Hepatic stellate cell (primary cell): ENCODE results near the gene CTSZ.

Source experiments
- DNase-seq: peaks from one replicate; pipeline ENCODE4 v3.0.0; 2011; ENCODE audit warnings: low spot score

CTSZ gene

DNA sequence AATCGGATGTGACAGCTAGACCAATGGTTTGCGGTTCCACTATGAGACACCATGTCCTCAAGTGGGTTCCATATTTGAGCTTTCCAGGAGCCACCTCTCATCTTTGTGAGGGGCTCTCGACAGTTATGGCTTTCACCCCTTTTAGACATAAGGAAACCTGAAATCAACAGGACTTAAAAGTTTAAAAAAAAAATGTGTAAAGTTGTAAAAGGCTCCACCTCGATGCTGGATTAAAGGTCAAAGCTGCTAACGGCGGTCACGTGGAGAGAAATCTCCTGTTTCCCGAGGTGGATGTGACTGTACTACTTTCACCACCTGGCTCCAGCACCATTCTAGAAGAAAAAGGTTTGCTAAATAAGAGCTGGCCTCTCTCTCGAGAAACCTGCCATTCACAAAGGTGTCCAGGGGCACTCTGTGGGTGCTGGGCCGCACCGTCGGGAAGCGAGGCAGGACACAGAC lies 24.5 kb upstream of the CTSZ start:
- DNase-seq, result no peak

DNA sequence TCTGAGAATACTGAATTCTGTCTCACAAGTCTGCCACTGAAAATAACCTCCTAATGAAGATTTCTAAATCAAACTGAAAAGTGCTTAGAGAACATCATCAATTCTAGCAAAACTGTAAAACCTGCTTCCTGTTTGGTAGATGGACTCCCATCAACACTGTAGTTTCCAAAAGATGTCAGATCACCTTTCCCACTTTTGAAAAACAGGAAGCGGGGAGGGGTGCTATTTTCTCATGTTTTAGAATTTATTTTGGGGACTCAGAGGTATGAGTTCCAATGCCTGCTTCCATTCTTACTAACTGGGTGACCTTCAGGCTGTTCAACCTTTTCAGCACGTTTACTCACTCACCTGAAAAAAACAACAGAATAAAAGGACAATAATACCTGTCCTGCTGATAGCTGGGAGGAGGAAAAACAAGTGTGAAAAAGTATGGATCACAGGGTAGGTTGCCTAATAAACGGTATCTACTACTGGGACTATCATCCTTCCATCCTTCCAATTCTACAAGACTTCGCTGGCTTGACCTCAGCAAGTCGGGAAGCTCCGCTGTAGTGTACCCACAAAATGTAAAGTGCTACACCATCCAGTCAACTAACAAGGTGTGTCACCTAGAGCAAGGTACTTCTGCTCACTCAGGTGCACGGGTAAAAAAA lies 24.0 kb upstream of the CTSZ start:
- no peak for DNase-seq

DNA sequence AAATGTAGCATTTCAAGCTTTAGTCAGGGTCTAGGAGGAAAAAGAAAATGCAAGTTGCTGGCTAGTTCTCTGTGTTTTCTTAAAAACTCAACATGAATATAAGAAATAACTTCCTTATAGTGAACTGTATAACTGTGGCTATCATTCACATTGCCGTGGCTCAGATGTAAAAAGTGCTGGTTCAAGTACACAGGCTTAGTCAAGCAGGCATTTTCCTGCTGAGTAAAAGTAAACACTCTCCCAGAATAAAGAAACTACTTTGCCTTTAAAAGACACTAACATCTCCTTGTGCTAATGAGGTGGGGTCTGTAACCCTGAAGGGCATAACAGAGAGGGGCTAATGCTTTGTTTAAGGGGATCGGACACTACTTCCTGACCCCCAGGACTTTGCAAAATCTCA lies 21.8 kb upstream of the CTSZ start:
- no peak for DNase-seq

DNA sequence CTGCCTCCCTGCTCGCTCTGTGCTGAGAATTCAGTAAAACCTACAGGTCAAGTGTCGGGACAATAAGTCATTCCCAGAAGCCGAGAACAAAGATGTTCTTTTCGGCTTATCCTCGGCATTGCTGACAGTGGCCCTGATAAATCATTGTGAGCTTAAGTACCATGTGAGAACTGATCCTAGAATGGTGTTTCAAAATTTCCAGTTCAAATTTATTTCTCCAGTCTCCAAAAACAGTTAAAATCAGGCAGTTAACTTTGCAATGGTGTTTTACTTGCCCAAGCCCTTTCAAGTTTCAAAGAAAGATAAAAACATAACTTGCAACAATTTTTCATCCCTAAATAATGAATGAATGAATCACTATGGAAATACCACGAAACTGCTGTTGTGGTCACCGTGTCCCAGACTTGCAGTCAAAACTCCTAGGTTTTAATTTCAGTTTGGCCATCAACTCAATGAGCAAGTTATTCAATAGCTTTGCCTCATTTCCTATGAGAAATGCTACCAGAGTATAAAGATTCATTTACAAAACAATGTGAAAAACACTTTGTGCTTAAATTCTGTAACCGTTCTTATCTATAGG lies 20.8 kb upstream of the CTSZ start:
- no peak for DNase-seq

DNA sequence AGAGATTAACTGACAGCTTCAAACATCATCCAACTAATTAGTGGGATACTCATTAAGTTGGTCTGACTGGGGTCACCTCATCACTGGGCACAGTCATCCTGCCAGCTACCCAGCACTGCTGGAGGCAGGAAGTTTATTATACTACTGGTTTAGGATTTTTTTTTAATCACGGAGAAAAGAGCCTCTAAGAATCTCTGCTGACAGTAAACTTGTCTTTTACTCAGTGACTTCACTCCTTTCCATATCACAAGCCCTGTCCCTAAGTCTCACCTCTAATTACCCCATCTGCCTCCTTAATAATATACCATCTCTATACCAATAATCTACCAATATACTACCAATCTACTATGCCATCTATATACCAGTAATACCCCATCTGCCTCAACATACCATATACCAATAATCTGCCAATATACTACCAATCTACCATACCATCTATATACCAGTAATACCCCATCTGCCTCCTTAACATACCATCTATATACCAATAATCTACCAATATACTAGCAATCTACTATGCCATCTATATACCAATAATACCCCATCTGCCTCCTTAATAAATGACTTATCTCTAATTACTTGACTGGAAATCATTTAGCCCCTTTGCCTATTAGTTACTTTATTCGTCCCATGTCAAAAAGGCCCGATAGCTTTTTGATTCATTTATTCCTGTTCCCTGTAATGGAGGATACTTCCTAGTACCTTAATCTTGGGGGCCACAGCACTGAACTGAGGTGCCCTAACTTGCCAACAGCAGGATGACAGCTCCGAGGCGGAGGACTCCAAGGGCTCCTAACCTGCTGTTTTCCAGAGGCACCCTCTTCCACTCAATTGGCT lies 20.1 kb upstream of the CTSZ start:
- no peak for DNase-seq

DNA sequence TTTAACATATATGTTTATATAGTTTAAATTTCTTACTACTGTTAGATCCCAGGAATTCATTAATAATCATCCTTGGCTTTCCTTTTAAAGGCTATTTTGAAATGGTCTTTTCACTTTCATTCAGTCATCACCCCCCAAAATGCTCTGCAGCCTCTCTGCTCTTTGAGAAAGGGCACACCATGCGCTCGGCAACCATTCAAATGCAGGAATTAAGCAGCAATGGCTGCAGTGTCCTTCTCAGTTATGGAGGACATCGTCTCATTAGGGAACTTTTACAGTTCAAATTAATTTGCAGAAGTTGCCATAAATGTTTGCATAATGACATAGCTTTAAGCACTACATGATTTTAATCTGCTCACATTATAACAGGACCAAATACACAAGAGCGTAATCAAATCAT lies 18.5 kb upstream of the CTSZ start:
- no peak for DNase-seq

GRCh38 chr20:59025086-59025485 lies 18.0 kb upstream of the CTSZ start:
- no peak for DNase-seq

GRCh38 chr20:59024111-59024530 lies 17.1 kb upstream of the CTSZ start:
- DNase-seq, result no peak

- no peak for DNase-seq
Measured at GRCh38 chr20:59023616-59024015, 16.6 kb upstream of the CTSZ start.

DNA sequence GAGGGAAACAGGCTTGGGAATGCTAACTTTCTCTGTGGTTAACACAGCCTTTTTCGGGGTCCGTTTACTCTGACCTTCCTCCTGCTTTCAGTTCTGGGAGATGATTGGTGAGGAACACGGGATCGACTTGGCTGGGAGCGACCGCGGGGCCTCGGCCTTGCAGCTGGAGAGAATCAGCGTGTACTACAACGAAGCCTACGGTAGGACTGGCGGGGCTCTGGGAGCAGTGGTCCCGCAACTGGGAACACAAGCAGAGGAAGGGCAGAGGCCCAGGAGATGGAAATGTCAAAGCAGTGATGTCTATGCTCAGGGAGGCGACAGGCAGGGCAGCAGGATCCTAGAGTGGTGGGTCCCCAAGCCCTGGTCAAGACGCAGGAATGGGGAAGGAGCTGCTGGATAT lies 15.7 kb upstream of the CTSZ start:
- no peak for DNase-seq

GRCh38 chr20:59020938-59021551 lies 14.0 kb upstream of the CTSZ start:
- DNase-seq, result no peak

DNA sequence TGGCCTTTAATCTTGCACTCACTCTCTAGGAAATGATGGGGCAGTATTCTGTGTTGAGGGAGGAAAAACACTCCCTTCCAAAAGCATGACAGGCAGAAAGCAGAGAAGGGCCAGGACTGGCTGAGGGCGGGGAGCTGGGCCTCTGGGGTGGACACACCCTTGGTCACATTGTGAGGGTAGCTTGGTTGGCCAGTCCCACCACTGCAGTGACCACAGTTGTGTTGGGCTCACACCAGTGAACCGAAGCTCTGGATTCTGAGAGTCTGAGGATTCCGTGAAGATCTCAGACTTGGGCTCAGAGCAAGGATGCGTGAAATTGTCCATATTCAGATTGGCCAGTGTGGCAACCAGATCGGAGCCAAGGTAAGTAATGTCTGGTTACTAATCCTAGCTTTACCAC lies 12.2 kb upstream of the CTSZ start, which contains the start of gene TUBB1:
TSS of gene TUBB1 (plus strand) at position 213 of the 400 bp plus-strand sequence. CDS start at position 307, 94 bp downstream.
- DNase-seq, result no peak

DNA sequence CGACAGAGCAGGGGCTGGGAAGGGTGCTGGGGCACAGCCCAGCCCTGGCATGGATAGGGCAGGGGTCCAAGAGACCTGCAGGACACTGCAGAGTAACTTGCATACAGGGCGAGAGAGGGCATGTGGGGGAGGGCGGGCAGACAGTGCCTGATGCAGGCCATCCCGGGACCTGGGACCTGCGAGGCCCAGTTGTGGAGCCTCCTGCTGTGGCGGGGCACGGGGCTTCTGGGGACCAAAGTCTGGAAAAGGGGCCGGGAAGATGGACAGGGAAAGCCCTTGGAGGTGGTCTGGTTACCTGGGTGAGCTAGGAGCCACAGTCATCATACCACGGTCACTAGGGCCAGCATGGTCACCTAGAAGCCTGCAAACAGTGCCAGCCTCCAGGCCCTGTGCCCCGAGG lies 11.8 kb upstream of the CTSZ start:
- DNase-seq, result no peak

DNA sequence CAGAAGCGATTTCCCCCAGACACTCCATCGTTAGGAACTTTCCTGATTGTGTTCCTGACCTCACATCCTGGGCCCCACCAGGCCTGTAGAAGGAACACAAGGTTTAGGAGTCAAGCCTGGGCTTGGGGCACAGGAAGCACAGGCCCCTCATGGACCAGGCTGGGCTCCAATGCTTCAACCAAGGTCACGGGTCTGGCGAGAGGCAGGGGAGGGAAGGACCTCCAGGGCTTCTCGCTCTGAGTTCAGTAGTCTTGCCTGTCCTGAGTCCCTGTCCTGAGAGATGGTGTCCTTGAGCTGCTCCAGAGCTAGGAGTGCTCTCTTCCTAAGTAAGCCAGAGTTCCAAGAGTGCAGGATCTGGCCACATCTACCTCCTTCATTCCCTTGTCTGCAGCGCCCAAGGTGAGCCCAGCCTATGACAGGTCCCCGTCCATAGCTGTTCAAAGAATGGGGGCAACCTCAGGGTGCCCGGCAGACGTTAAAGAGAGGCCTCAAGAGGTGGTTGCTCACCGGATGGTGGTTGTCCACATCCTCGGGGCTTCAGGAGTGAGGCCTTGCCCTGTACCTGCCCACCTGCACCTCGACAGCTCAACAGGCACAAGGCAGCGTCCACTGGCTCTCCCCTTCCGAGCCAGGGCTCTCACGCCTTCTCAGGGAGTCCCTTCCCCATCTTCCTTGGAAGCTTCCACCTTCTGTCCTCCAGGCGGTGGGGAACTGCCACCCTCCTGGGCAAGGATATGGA lies 10.6 kb upstream of the CTSZ start:
- DNase-seq, result no peak

GRCh38 chr20:59016795-59017492 lies 9.9 kb upstream of the CTSZ start:
- no peak for DNase-seq

GRCh38 chr20:59015812-59016711 lies 9.0 kb upstream of the CTSZ start:
- no peak for DNase-seq

GRCh38 chr20:59015411-59015810 lies 8.4 kb upstream of the CTSZ start:
- DNase-seq, result no peak

GRCh38 chr20:59014680-59015389 lies 7.8 kb upstream of the CTSZ start:
- DNase-seq, result no peak

GRCh38 chr20:59013959-59014608 lies 7.0 kb upstream of the CTSZ start:
- DNase-seq, result peak; percentile 56
